ENCODE measurements around the gene CRYZ. TPM values are rescaled to one million over a fixed set of nuclear protein-coding genes. Genes with fewer than 3 reads are reported as not detected.

Gene CRYZ
- total RNA-seq, 6 donors from 2014 or later: 11.5 to 43.2 (median 34.6) TPM

DNA sequence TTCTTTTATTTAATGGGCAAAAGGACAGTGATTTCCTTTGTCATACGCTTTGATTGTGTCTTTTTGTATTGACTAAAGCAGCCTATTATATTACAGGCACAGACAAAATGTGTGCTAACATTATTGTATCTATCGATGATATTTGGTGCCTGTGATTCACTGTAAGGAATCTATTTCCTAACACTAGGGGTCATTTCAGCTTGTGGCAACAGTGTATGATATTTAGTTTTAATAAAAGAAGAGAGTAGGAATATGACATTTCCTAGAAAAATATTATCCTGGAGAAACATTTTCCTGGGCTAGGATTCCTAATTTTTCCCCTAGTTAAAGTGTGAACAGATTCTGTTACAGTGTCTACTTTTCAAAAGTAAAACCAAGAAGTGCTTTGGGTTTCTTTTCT, 42.9 kb upstream of the CRYZ start:
- WGBS, 2 donors: 87 to 91% methylated on average over 2 of the region's 2 CpGs
- DNase-seq: no peak
- Histone ChIP-seq H3K4me1 (no peaks in the 10 kb centered on the region), H3K9me3 (no peaks in the 10 kb centered on the region), H3K27ac (no peak overlapping the region), H3K27me3 (no peaks in the 10 kb centered on the region), H3K36me3 (no peaks in the 10 kb centered on the region), H3K4me3 (no peak overlapping the region)
- no peak for ATAC-seq (ENCODE audit: low FRiP score in 2 of 2)
- TF ChIP-seq POLR2A (IDR thresholded peaks at IDR 0.05) (no peak), EP300 (IDR thresholded peaks at IDR 0.05) (no peak)

DNA sequence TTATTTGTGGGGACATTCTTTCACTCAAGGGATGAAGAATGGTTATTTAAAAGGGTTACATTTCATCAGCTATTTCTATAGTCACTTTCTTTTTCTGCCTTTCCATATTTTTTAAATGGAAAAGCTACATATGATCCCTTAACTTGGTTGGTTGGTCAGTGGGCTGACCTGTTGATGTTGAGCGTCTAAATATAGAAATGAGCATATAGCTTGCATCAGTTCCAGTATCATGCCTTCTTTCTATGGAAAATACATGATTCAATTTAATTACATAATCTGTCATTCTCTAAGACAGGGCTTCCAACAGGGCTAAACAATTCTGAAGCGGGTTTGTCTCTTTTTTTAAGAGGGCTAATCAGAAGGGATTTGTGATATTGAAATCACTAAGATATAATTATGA, 40.7 kb upstream of the CRYZ start:
- DNase-seq (no peak), ATAC-seq (ENCODE audit: low FRiP score in 2 of 2) (no peak)
- TF ChIP-seq, protein P1, sequence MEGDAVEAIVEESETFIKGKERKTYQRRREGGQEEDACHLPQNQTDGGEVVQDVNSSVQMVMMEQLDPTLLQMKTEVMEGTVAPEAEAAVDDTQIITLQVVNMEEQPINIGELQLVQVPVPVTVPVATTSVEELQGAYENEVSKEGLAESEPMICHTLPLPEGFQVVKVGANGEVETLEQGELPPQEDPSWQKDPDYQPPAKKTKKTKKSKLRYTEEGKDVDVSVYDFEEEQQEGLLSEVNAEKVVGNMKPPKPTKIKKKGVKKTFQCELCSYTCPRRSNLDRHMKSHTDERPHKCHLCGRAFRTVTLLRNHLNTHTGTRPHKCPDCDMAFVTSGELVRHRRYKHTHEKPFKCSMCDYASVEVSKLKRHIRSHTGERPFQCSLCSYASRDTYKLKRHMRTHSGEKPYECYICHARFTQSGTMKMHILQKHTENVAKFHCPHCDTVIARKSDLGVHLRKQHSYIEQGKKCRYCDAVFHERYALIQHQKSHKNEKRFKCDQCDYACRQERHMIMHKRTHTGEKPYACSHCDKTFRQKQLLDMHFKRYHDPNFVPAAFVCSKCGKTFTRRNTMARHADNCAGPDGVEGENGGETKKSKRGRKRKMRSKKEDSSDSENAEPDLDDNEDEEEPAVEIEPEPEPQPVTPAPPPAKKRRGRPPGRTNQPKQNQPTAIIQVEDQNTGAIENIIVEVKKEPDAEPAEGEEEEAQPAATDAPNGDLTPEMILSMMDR (IDR thresholded peaks at IDR 0.05): no peak
- TF ChIP-seq EP300 (IDR thresholded peaks at IDR 0.05): no peak
- no peak for TF ChIP-seq POLR2AphosphoS5 (IDR thresholded peaks at IDR 0.05)
- TF ChIP-seq POLR2A (IDR thresholded peaks at IDR 0.05): no peak
- Histone ChIP-seq H3K4me3 (no peak overlapping the region), H3K27me3 (no peaks in the 10 kb centered on the region), H3K27ac (no peak overlapping the region), H3K36me3 (no peaks in the 10 kb centered on the region), H3K9me3 (no peaks in the 10 kb centered on the region), H3K4me1 (no peaks in the 10 kb centered on the region)
- 82 to 83% methylated on average over 2 of the region's 2 CpGs for WGBS, 2 donors

DNA sequence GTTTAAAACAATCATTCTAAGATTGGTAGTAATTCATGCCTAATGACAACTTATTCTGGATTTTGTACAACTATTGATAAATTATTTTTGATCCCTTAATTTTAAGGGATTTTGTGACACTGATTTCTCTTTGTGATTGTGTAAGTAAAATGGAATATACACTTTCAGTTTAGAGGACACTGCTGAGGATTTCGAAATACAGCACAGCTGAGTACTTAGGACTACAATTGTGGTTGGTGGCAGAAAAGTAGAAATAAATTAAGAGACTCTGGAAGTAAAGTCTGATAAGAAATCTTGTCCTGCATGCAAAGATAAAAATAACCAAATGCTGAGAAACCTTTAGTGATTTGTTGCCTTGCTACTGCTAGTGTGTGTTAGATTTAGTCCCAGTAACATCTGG, 40.1 kb upstream of the CRYZ start:
- no peaks in the 10 kb centered on the region for H3K4me1 ChIP-seq
- TF ChIP-seq POLR2AphosphoS5 (IDR thresholded peaks at IDR 0.05) (no peak), POLR2A (IDR thresholded peaks at IDR 0.05) (no peak), EP300 (IDR thresholded peaks at IDR 0.05) (no peak)
- TF ChIP-seq, protein P1 (IDR thresholded peaks at IDR 0.05): no peak
- DNase-seq: no peak
- H3K36me3 ChIP-seq: no peaks in the 10 kb centered on the region
- H3K27me3 ChIP-seq: no peaks in the 10 kb centered on the region
- H3K27ac ChIP-seq: no peak overlapping the region
- WGBS, 2 donors: 16 to 38% methylated on average over 1 of the region's 1 CpG
- no peak overlapping the region for H3K4me3 ChIP-seq
- H3K9me3 ChIP-seq: no peaks in the 10 kb centered on the region
- no peak for ATAC-seq (ENCODE audit: low FRiP score in 2 of 2)

DNA sequence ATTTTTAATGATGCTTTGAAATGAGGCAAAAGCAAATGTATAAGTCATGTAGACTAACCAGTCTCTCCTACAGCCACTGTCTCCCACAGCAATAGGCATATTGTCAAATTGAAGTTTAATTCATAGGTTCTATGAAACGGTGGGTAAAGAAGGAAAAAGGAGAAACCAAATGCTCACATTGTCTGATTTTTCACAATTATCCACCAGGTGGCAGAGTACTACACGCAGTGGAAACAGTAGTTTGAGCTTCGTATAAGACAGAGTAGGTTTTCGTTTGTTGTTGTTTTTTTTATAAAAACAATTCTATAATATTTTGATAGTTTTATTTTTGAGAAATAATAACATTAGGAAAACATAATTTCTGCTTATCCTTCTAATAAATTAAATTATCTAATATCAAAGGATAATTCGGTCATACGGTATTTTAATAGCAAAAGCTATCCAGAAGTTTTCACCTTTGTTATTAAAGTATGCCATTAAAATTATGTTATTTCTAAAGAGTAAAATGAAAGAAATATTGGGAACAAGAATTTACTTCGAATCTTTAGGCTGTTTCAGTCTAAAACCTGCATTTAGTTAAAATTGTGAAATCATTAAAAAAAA, 39.2 kb upstream of the CRYZ start:
- TF ChIP-seq EP300 (IDR thresholded peaks at IDR 0.05): no peak
- TF ChIP-seq, protein P1 (IDR thresholded peaks at IDR 0.05): peak; percentile 25 to 59 (median 46)
- ATAC-seq (ENCODE audit: low FRiP score in 2 of 2) (no peak), DNase-seq (no peak)
- 27 to 28% methylated on average over 7 of the region's 7 CpGs for WGBS, 2 donors
- H3K36me3 ChIP-seq: no peaks in the 10 kb centered on the region
- H3K9me3 ChIP-seq: no peaks in the 10 kb centered on the region
- H3K4me3 ChIP-seq: no peak overlapping the region
- no peak overlapping the region for H3K27ac ChIP-seq
- no peaks in the 10 kb centered on the region for H3K27me3 ChIP-seq
- no peaks in the 10 kb centered on the region for H3K4me1 ChIP-seq

DNA sequence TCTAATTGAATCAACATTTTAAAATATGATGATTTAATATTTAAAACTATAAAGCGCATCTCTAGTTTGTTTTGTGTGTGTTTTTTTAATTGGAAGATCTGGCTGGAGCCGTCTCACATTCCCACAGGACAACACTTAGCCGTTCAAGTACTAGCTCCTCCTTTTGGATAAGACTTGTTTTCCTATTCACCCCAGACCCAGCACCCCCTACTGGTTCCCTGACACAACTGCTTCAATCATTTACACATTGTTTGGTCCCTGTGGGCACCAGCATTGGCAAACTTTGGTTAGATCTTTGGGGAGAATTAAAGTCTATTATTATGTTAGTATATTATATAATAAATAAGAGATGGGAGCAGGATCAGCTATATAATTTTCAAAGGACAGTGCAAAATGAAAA, 34.6 kb upstream of the CRYZ start:
- WGBS, 2 donors: 79 to 83% methylated on average over 3 of the region's 3 CpGs
- DNase-seq: no peak
- Histone ChIP-seq H3K4me3 (no peak overlapping the region), H3K36me3 (peaks cover 0 to 5% (median 2%) of the 10 kb centered on the region in 4 donors), H3K9me3 (no peaks in the 10 kb centered on the region), H3K27ac (no peak overlapping the region), H3K4me1 (no peaks in the 10 kb centered on the region), H3K27me3 (no peaks in the 10 kb centered on the region)
- TF ChIP-seq, protein P1 (IDR thresholded peaks at IDR 0.05): no peak
- no peak for TF ChIP-seq EP300 (IDR thresholded peaks at IDR 0.05)
- TF ChIP-seq POLR2AphosphoS5 (IDR thresholded peaks at IDR 0.05): no peak
- no peak for TF ChIP-seq POLR2A (IDR thresholded peaks at IDR 0.05)
- ATAC-seq (ENCODE audit: low FRiP score in 2 of 2): no peak

All from upper lobe of left lung (tissue), 6 donors.